WTC11 (cell line): ENCODE results near the gene FAM181B. TPM values are rescaled to one million over a fixed set of nuclear protein-coding genes. Genes with fewer than 3 reads are reported as not detected.

Source experiments
- ATAC-seq: fragments of 200-7000 bp; cut with Tn5 transposase; 2 replicates; pipeline ENCODE4 v1.10.0; 2021; ENCODE audit warnings: mild to moderate bottlenecking, moderate library complexity
- CTCF ChIA-PET: fragments of 300-600 bp; sonication (Branson Sonifier 250); formaldehyde crosslinking; loops from one replicate; lab custom pipeline; 2021; ENCODE audit warnings: antibody characterized with exemption; lab: Charles Lee
- POLR2A ChIA-PET: fragments of 350-600 bp; sonication (Branson Sonifier 250); formaldehyde crosslinking; loops from one replicate; lab custom pipeline; 2021; ENCODE audit warnings: antibody characterized with exemption; lab: Charles Lee
- DNase-seq: peaks from one replicate; pipeline ENCODE4 v3.0.0; 2021; ENCODE audit warnings: low spot score
- H3K27ac Mint-ChIP-seq: 2 replicates; pipeline ENCODE4 v1.8.0; 2021; ENCODE audit warnings: mixed read lengths
- H3K27me3 Mint-ChIP-seq: 2 replicates; pipeline ENCODE4 v1.8.0; 2021; ENCODE audit warnings: low read depth, mild to moderate bottlenecking, moderate library complexity, mixed read lengths
- H3K36me3 Mint-ChIP-seq: 2 replicates; pipeline ENCODE4 v1.8.0; 2021; ENCODE audit warnings: mixed read lengths
- H3K4me1 Mint-ChIP-seq: 2 replicates; pipeline ENCODE4 v1.8.0; 2022; ENCODE audit warnings: mixed read lengths
- H3K4me3 Mint-ChIP-seq: 2 replicates; pipeline ENCODE4 v1.8.0; 2021; ENCODE audit warnings: mild to moderate bottlenecking, moderate library complexity, mixed read lengths
- H3K9me3 Mint-ChIP-seq: 2 replicates; pipeline ENCODE4 v1.8.0; 2021; ENCODE audit warnings: mixed read lengths
- ATF6 ChIP-seq: sonication (generic); formaldehyde crosslinking; IDR thresholded peaks from 2 replicates; pipeline ENCODE4 v1.8.1; 2023; ENCODE audit warnings: mild to moderate bottlenecking, missing genetic modification reagents
- CBFB ChIP-seq: sonication (generic); formaldehyde crosslinking; IDR thresholded peaks from 2 replicates; pipeline ENCODE4 v1.8.1; 2022; ENCODE audit warnings: mild to moderate bottlenecking, low read depth, missing genetic modification reagents
- CTCF ChIP-seq: fragments of 200-600 bp; IDR thresholded peaks from 2 replicates; pipeline ENCODE4 v1.8.0; 2022; ENCODE audit warnings: antibody characterized with exemption
- ETV6 ChIP-seq: sonication (generic); formaldehyde crosslinking; IDR thresholded peaks from 2 replicates; pipeline ENCODE4 v1.8.1; 2022; ENCODE audit warnings: mild to moderate bottlenecking, missing genetic modification reagents
- HMGA2 ChIP-seq: fragments of 250-450 bp; sonication (Bioruptor Pico); IDR thresholded peaks from 2 replicates; pipeline ENCODE4 v1.4.0; 2021; ENCODE audit warnings: mild to moderate bottlenecking, moderate library complexity
- JAZF1 ChIP-seq: fragments of 250-450 bp; sonication (Bioruptor Pico); IDR thresholded peaks from 2 replicates; pipeline ENCODE4 v1.9.0; 2021; ENCODE audit warnings: moderate library complexity, mild to moderate bottlenecking, inconsistent platforms
- MAX ChIP-seq: sonication (generic); formaldehyde crosslinking; IDR thresholded peaks from 2 replicates; pipeline ENCODE4 v1.8.0; 2022; ENCODE audit warnings: mild to moderate bottlenecking, missing genetic modification reagents
- SP1 ChIP-seq: sonication (generic); formaldehyde crosslinking; conservative IDR thresholded peaks from 2 replicates; pipeline ENCODE4 v1.8.1; 2022; ENCODE audit warnings: missing genetic modification reagents
- USF1 ChIP-seq: sonication (generic); formaldehyde crosslinking; IDR thresholded peaks from 2 replicates; pipeline ENCODE4 v1.8.0; 2022; ENCODE audit warnings: mild to moderate bottlenecking, missing genetic modification reagents
- ZNF281 ChIP-seq: sonication (generic); formaldehyde crosslinking; IDR thresholded peaks from 2 replicates; pipeline ENCODE4 v1.8.0; 2023; ENCODE audit warnings: mild to moderate bottlenecking, missing genetic modification reagents
- total RNA-seq: library from RNA; stranded (reverse); gene quantifications from 3 replicates; pipeline ENCODE4 v1.2.3, GENCODE V29; 2021

Gene FAM181B
- total RNA-seq, 1 experiment from 2014 or later: 1.1 TPM

GRCh38 chr11:82686211-82686610 is 47.5 kb downstream of the FAM181B start (continued):
- TF ChIP-seq USF1 (CRISPR knock-in tag): no peak
- TF ChIP-seq ETV6 (CRISPR knock-in tag): no peak

GRCh38 chr11:82683029-82683428 is 50.6 kb downstream of the FAM181B start:
- Mint-ChIP-seq H3K9me3 (peaks cover 14% of the 10 kb centered on the region), H3K36me3 (peaks cover 6% of the 10 kb centered on the region), H3K27me3 (no peaks in the 10 kb centered on the region), H3K4me3 (no peak overlapping the region), H3K27ac (no peak overlapping the region), H3K4me1 (peaks cover 16% of the 10 kb centered on the region)
- TF ChIP-seq ZNF281: no peak
- TF ChIP-seq HMGA2 (CRISPR knock-in tag): no peak
- TF ChIP-seq SP1: no peak
- TF ChIP-seq CBFB (CRISPR knock-in tag): no peak
- DNase-seq: peak; percentile 42
- peak; percentile 89 for ATAC-seq
- CTCF ChIA-PET: interaction anchor here (1.4 to 5.5 kb wide), 2 partner anchors 12 to 184 kb away, joined by 6 to 49 read pairs; no protein-coding TSS in a partner anchor
- POLR2A ChIA-PET: no interaction called here

- POLR2A ChIA-PET: no interaction called here
Measured at GRCh38 chr11:82682003-82682751, 51.5 kb downstream of the FAM181B start.

More at GRCh38 chr11:82682003-82682751, 51.5 kb downstream of the FAM181B start:
- Mint-ChIP-seq H3K27ac (no peak overlapping the region), H3K27me3 (no peaks in the 10 kb centered on the region), H3K4me3 (peak overlapping the region; percentile 4), H3K9me3 (peaks cover 14% of the 10 kb centered on the region), H3K36me3 (peaks cover 6% of the 10 kb centered on the region), H3K4me1 (peaks cover 16% of the 10 kb centered on the region)
- TF ChIP-seq JAZF1 (CRISPR knock-in tag) (no peak), MAX (CRISPR knock-in tag) (no peak), SP1 (0 out of 2 replicates have a peak, but pooled peaks have one; percentile 18), CTCF (peak; percentile 27; the same call in 1 of the 2 replicates), ATF6 (CRISPR knock-in tag) (no peak)
- DNase-seq (peak; percentile 13), ATAC-seq (peak; percentile 71)
- CTCF ChIA-PET: interaction anchor here (1.4 to 5.5 kb wide), 2 partner anchors 13 to 185 kb away, joined by 6 to 49 read pairs; no protein-coding TSS in a partner anchor
